Endodermal cell (in vitro differentiated cells): Measurements from ENCODE around the gene FCHO1. TPM values are rescaled to one million over a fixed set of nuclear protein-coding genes. Genes with fewer than 3 reads are reported as not detected.

Source experiments
- DNase-seq: peaks from one replicate; pipeline ENCODE4 v3.0.0-alpha.2; 2017
- H3K27ac ChIP-seq: 2 replicates; pipeline ENCODE4 v1.5.1; 2013; ENCODE audit warnings: mild to moderate bottlenecking, low read depth, low read length, moderate library complexity
- H3K27me3 ChIP-seq: 2 replicates; pipeline ENCODE4 v1.6.1; 2013; ENCODE audit warnings: mild to moderate bottlenecking, low read length, moderate library complexity; ENCODE audit not compliant: insufficient read depth, control insufficient read depth, poor library complexity, severe bottlenecking
- H3K36me3 ChIP-seq: 2 replicates; pipeline ENCODE4 v1.7.0; 2013; ENCODE audit warnings: mild to moderate bottlenecking, low read length, moderate library complexity; ENCODE audit not compliant: control insufficient read depth, insufficient read depth
- H3K4me1 ChIP-seq: one replicate; pipeline ENCODE4 v1.7.0; 2013; ENCODE audit warnings: low read length; ENCODE audit not compliant: control insufficient read depth, insufficient read depth
- H3K4me3 ChIP-seq: 2 replicates; pipeline ENCODE4 v1.5.1; 2013; ENCODE audit warnings: mild to moderate bottlenecking, low read length, moderate library complexity
- H3K9ac ChIP-seq: 2 replicates; pipeline ENCODE4 v1.6.1; 2013; ENCODE audit warnings: mild to moderate bottlenecking, low read length, moderate library complexity; ENCODE audit not compliant: poor library complexity, severe bottlenecking; ENCODE audit errors: extremely low read depth
- H3K9me3 ChIP-seq: 2 replicates; pipeline ENCODE4 v1.6.1; 2013; ENCODE audit warnings: mild to moderate bottlenecking, low read length, moderate library complexity; ENCODE audit not compliant: control insufficient read depth
- H3K27ac Mint-ChIP-seq: 2 replicates; pipeline ENCODE4 v1.8.0; 2020; ENCODE audit warnings: mixed read lengths
- H3K27me3 Mint-ChIP-seq: 2 replicates; pipeline ENCODE4 v1.8.0; 2021; ENCODE audit warnings: mild to moderate bottlenecking, mixed read lengths; ENCODE audit not compliant: insufficient read depth
- H3K36me3 Mint-ChIP-seq: 2 replicates; pipeline ENCODE4 v1.8.0; 2020; ENCODE audit warnings: low read depth, mixed read lengths
- H3K4me1 Mint-ChIP-seq: 2 replicates; pipeline ENCODE4 v1.8.0; 2020; ENCODE audit warnings: mixed read lengths
- H3K4me3 Mint-ChIP-seq: 2 replicates; pipeline ENCODE4 v1.8.0; 2020; ENCODE audit warnings: mild to moderate bottlenecking, moderate library complexity, mixed read lengths
- H3K9me3 Mint-ChIP-seq: 2 replicates; pipeline ENCODE4 v1.8.0; 2020; ENCODE audit warnings: mild to moderate bottlenecking, mixed read lengths
- WGBS, 2 experiments: methylation state at CpG; one replicate each; pipeline versions ENCODE4 v1.1.5 to v1.1.7; 2013; ENCODE audit warnings: missing lambda C conversion rate in 2 of 2, mixed read lengths in 1 of 2; ENCODE audit not compliant: insufficient coverage in 1 of 2, insufficient read length in 1 of 2; 5-methylcytosine and 5-hydroxymethylcytosine counted together
- total RNA-seq, 2 donors: library from RNA; stranded (reverse); fragmentation: NEBNext Ultra II Directional in 1 of 2; extraction: Animal tissue kit (Norgen Biotek cat#: 25700) in 1 of 2; gene quantifications; 2 replicates in 1 of 2; 3 replicates in 1 of 2; pipeline ENCODE4 v1.2.1, GENCODE V29; 2021
- TF ChIP-seq, protein P1 (sequence below): fragments of 200-600 bp; sonication (generic); conservative IDR thresholded peaks from 2 replicates; pipeline ENCODE4 v1.5.0; 2021; ENCODE audit warnings: antibody characterized with exemption, mild to moderate bottlenecking

The FCHO1 gene
- total RNA-seq, 2 donors from 2014 or later = 8.5 to 10.2 TPM

GRCh38 chr19:17726964-17727773 lies 24.1 kb upstream of the FCHO1 start:
- TF ChIP-seq, protein P1, sequence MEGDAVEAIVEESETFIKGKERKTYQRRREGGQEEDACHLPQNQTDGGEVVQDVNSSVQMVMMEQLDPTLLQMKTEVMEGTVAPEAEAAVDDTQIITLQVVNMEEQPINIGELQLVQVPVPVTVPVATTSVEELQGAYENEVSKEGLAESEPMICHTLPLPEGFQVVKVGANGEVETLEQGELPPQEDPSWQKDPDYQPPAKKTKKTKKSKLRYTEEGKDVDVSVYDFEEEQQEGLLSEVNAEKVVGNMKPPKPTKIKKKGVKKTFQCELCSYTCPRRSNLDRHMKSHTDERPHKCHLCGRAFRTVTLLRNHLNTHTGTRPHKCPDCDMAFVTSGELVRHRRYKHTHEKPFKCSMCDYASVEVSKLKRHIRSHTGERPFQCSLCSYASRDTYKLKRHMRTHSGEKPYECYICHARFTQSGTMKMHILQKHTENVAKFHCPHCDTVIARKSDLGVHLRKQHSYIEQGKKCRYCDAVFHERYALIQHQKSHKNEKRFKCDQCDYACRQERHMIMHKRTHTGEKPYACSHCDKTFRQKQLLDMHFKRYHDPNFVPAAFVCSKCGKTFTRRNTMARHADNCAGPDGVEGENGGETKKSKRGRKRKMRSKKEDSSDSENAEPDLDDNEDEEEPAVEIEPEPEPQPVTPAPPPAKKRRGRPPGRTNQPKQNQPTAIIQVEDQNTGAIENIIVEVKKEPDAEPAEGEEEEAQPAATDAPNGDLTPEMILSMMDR = no peak
- H3K36me3 Mint-ChIP-seq = peaks cover 59% of the 10 kb centered on the region

DNA sequence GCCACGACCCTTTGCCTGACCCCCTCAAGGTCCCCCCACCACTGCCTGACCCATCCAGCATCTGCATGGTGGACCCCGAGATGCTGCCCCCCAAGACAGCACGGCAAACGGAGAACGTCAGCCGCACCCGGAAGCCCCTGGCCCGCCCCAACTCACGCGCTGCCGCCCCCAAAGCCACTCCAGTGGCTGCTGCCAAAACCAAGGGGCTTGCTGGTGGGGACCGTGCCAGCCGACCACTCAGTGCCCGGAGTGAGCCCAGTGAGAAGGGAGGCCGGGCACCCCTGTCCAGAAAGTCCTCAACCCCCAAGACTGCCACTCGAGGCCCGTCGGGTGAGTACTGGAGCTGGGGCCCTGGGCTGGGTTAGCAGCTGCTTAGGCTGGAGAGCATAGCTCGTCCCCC lies 23.4 kb upstream of the FCHO1 start:
- H3K36me3 ChIP-seq = peaks cover 74% of the 10 kb centered on the region
- Mint-ChIP-seq H3K4me3 (no peak overlapping the region), H3K4me1 (no peaks in the 10 kb centered on the region), H3K27ac (no peak overlapping the region), H3K36me3 (peaks cover 62% of the 10 kb centered on the region), H3K9me3 (no peaks in the 10 kb centered on the region), H3K27me3 (no peaks in the 10 kb centered on the region)
- TF ChIP-seq, protein P1 = no peak
- no peak overlapping the region for H3K9ac ChIP-seq
- H3K4me3 ChIP-seq = no peak overlapping the region
- H3K9me3 ChIP-seq = no peaks in the 10 kb centered on the region
- H3K4me1 ChIP-seq = no peaks in the 10 kb centered on the region
- no peak for DNase-seq
- WGBS, 2 experiments = 93 to 95% methylated on average over 8 to 19 of the region's 19 CpGs
- H3K27me3 ChIP-seq = no peaks in the 10 kb centered on the region
- H3K27ac ChIP-seq = no peak overlapping the region

More at GRCh38 chr19:17726964-17727773, 24.1 kb upstream of the FCHO1 start:
- DNase-seq = no peak
- Histone ChIP-seq H3K4me3 (no peak overlapping the region), H3K36me3 (peaks cover 70% of the 10 kb centered on the region), H3K27ac (no peak overlapping the region), H3K4me1 (no peaks in the 10 kb centered on the region), H3K9ac (no peak overlapping the region), H3K27me3 (no peaks in the 10 kb centered on the region), H3K9me3 (no peaks in the 10 kb centered on the region)
- H3K4me1 Mint-ChIP-seq = no peaks in the 10 kb centered on the region
- H3K27ac Mint-ChIP-seq = no peak overlapping the region
- 95 to 98% methylated on average over 48 to 62 of the region's 62 CpGs for WGBS, 2 experiments
- H3K9me3 Mint-ChIP-seq = no peaks in the 10 kb centered on the region
- no peaks in the 10 kb centered on the region for H3K27me3 Mint-ChIP-seq
- no peak overlapping the region for H3K4me3 Mint-ChIP-seq

DNA sequence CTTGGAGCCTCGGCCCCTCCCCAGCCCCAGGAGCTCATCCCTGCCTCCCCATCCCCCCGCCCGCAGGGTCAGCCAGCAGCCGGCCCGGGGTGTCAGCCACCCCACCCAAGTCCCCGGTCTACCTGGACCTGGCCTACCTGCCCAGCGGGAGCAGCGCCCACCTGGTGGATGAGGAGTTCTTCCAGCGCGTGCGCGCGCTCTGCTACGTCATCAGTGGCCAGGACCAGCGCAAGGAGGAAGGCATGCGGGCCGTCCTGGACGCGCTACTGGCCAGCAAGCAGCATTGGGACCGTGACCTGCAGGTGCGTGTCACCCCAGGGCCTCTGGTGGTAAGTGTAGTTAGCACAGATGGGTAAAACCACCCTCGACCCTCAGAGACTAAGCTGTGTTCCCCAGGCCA lies 18.1 kb upstream of the FCHO1 start:
- Mint-ChIP-seq H3K4me3 (no peak overlapping the region), H3K27me3 (no peaks in the 10 kb centered on the region), H3K9me3 (no peaks in the 10 kb centered on the region), H3K36me3 (peaks cover 71% of the 10 kb centered on the region), H3K27ac (no peak overlapping the region), H3K4me1 (no peaks in the 10 kb centered on the region)
- no peaks in the 10 kb centered on the region for H3K4me1 ChIP-seq
- DNase-seq = no peak
- H3K9ac ChIP-seq = no peak overlapping the region
- 97% methylated on average over 17 to 22 of the region's 22 CpGs for WGBS, 2 experiments
- no peak overlapping the region for H3K4me3 ChIP-seq
- no peaks in the 10 kb centered on the region for H3K27me3 ChIP-seq
- no peaks in the 10 kb centered on the region for H3K9me3 ChIP-seq
- no peak overlapping the region for H3K27ac ChIP-seq
- H3K36me3 ChIP-seq = peaks cover 71% of the 10 kb centered on the region
- TF ChIP-seq, protein P1 = no peak
